Heart right ventricle (tissue), 16 donors: ENCODE measurements around the gene PAIP1. TPM values are rescaled to one million over a fixed set of nuclear protein-coding genes. Genes with fewer than 3 reads are reported as not detected.
A peak's percentile ranks its signal among the peaks of the same experiment; 100 is the strongest.
"Not testable (repeated sequence)": the region's sequence is repeated elsewhere in the genome, so short reads cannot be mapped to it uniquely, and the experiment has no call there.

Experiments used
- ATAC-seq, 8 donors: fragments of 200-7000 bp; cut with Tn5 transposase; one replicate each; pipeline ENCODE4 v1.9.1; 2020; ENCODE audit warnings: mild to moderate bottlenecking in 8 of 8, moderate library complexity in 8 of 8, moderate number of reproducible peaks in 1 of 8
- DNase-seq, 2 donors: peaks; one replicate each; pipeline ENCODE4 v3.0.0-alpha.2; 2020
- H3K27ac ChIP-seq, 10 donors: fragments of 200-600 bp; sonication (generic) in 2 of 10; one replicate each; pipeline versions ENCODE4 v1.5.0 to v1.8.0; 2020 to 2022; ENCODE audit warnings: mild to moderate bottlenecking in 3 of 10
- H3K27me3 ChIP-seq, 7 donors: fragments of 200-600 bp; one replicate each; pipeline ENCODE4 v1.8.0; 2021 to 2022; ENCODE audit warnings: mild to moderate bottlenecking in 2 of 7
- H3K36me3 ChIP-seq, 9 donors: fragments of 200-600 bp; sonication (generic) in 1 of 9; one replicate each; pipeline versions ENCODE4 v1.5.0 to v1.8.0; 2020 to 2022; ENCODE audit warnings: mild to moderate bottlenecking in 2 of 9
- H3K4me1 ChIP-seq, 9 donors: fragments of 200-600 bp; sonication (generic) in 1 of 9; one replicate each; pipeline versions ENCODE4 v1.5.0 to v1.8.0; 2020 to 2022; ENCODE audit warnings: mild to moderate bottlenecking in 4 of 9
- H3K4me3 ChIP-seq, 10 donors: fragments of 200-600 bp; sonication (generic) in 2 of 10; one replicate each; pipeline versions ENCODE4 v1.5.0 to v1.8.0; 2020 to 2022; ENCODE audit warnings: mild to moderate bottlenecking in 7 of 10, moderate library complexity in 2 of 10
- H3K9me3 ChIP-seq, 11 donors: fragments of 200-600 bp in 10 of 11; sonication (generic) in 2 of 11; one replicate each; pipeline versions ENCODE4 v1.5.0 to v1.8.0; 2013 to 2022; ENCODE audit warnings: mild to moderate bottlenecking in 2 of 11, control low read depth in 1 of 11, moderate library complexity in 1 of 11
- WGBS, 2 donors: extraction: QIAGEN DNeasy Blood & Tissue Kit; methylation state at CpG; one replicate each; pipeline ENCODE4 v1.1.7; 2013; ENCODE audit warnings: inconsistent platforms in 1 of 2; 5-methylcytosine and 5-hydroxymethylcytosine counted together
- intact Hi-C, 10 donors: fragments of 100-400 bp; cut with DNase I; formaldehyde crosslinking; loops; one replicate each; pipeline versions ENCODE4 v1.11.1 to v1.14.2; 2022
- polyA plus RNA-seq, 2 donors: library from polyadenylated mRNA; stranded (reverse); fragments of 200-250 nt; gene quantifications; one replicate each; pipeline ENCODE4 v1.2.3, GENCODE V29; 2013
- total RNA-seq, 10 donors: library from RNA; stranded (reverse); fragmentation: NEBNext Ultra II Directional in 3 of 10; extraction: Animal tissue kit (Norgen Biotek cat#: 25700) in 3 of 10; gene quantifications; one replicate each; pipeline versions ENCODE4 v1.2.1 to v1.2.4, GENCODE V29; 2021 to 2023
- TF ChIP-seq, protein P1 (sequence below), 9 donors: fragments of 200-600 bp; sonication (generic) in 2 of 9; IDR thresholded peaks; one replicate each; pipeline versions ENCODE4 v1.5.0 to v1.8.0; 2021 to 2022; ENCODE audit warnings: antibody characterized with exemption in 9 of 9, mild to moderate bottlenecking in 5 of 9, moderate library complexity in 1 of 9
- donor health status: Arrhythmogenic right ventricular cardiomyopathy.
- donor health status: ischemic (EF 13 %, LVEDD 7.1; RV severe dilation, severe dysfunction).
- donor health status: healthy with polysubstance abuse.
- donor health status: DM: no; HTN: yes; CAD: no.
- donor health status: DM: no; HTN: no; CAD: no.
- donor health status: ischemic (EF 25% LVEDD 6.9; RV normal size, moderate dysfunction).
- donor health status: ischemic (EF 25% LVEDD 5.7; RV mildly dilated, moderate dysfunction).
- donor health status: healthy.
- donor health status: DM: yes; HTN: yes; CAD: no.
- donor health status: Ischemic cardiomyopathy.
- donor health status: ischemic (EF 35%, LVEDD 5.7; RV mildly dilated, moderate dysfunction).
- donor health status: nonischemic (EF 11% LVEDD 7.7; RV severe dilation, severe dysfunction).
- donor health status: DM: yes; HTN: yes; CAD: no.
- donor health status: PGD.
- donor health status: ischemic (EF 29% LVEDD 5.4; RV normal size, mild dysfunction).
- donor health status: nonischemic (EF 23%, LVEDD 6.1; RV moderate dilation, normal function).

PAIP1 gene
- total and polyA plus RNA-seq, 12 donors = 51.1 to 162 (median 133) TPM

DNA sequence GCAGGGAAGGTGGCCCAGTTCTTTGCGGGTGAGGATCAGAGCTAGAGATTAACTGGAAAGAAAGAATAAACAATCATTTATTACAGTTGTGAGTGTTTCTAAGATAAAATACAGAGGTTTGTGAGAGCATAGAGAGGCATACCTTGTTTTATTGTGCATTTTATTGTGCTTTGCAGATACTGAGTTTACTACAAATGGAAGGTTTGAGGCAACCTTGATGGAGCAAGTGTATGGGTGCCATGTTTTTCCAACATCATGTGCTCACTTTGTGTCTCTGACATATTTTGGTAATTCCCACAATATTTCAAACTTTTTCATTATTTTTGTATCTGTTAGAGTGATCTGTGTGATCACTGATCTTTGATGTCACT lies 41.2 kb downstream of the PAIP1 start:
- WGBS, 2 donors = 33 to 41% methylated on average over 1 of the region's 1 CpG
- no peak for DNase-seq
- no peaks in the 10 kb centered on the region for H3K36me3 ChIP-seq
- peaks cover 0 to 21% (median 16%) of the 10 kb centered on the region in 9 donors for H3K4me1 ChIP-seq
- no peaks in the 10 kb centered on the region for H3K27me3 ChIP-seq
- H3K9me3 ChIP-seq = no peaks in the 10 kb centered on the region
- peak overlapping the region; percentile 52 to 91 (median 88) for H3K27ac ChIP-seq
- intact Hi-C loops = loop anchor here in 3 of 10 donors (1.0 to 10.0 kb wide), 4 partner anchors 31 to 201 kb away; partner anchors contain the start of genes HMGCS1 (in 1 of the 3), PAIP1 (in 1 of the 3) and TMEM267 (in 1 of the 3)
- peak overlapping the region; percentile 43 to 81 (median 65) for H3K4me3 ChIP-seq
- no peak for ATAC-seq
- TF ChIP-seq, protein P1, sequence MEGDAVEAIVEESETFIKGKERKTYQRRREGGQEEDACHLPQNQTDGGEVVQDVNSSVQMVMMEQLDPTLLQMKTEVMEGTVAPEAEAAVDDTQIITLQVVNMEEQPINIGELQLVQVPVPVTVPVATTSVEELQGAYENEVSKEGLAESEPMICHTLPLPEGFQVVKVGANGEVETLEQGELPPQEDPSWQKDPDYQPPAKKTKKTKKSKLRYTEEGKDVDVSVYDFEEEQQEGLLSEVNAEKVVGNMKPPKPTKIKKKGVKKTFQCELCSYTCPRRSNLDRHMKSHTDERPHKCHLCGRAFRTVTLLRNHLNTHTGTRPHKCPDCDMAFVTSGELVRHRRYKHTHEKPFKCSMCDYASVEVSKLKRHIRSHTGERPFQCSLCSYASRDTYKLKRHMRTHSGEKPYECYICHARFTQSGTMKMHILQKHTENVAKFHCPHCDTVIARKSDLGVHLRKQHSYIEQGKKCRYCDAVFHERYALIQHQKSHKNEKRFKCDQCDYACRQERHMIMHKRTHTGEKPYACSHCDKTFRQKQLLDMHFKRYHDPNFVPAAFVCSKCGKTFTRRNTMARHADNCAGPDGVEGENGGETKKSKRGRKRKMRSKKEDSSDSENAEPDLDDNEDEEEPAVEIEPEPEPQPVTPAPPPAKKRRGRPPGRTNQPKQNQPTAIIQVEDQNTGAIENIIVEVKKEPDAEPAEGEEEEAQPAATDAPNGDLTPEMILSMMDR (IDR thresholded peaks at IDR 0.05) = no peak

DNA sequence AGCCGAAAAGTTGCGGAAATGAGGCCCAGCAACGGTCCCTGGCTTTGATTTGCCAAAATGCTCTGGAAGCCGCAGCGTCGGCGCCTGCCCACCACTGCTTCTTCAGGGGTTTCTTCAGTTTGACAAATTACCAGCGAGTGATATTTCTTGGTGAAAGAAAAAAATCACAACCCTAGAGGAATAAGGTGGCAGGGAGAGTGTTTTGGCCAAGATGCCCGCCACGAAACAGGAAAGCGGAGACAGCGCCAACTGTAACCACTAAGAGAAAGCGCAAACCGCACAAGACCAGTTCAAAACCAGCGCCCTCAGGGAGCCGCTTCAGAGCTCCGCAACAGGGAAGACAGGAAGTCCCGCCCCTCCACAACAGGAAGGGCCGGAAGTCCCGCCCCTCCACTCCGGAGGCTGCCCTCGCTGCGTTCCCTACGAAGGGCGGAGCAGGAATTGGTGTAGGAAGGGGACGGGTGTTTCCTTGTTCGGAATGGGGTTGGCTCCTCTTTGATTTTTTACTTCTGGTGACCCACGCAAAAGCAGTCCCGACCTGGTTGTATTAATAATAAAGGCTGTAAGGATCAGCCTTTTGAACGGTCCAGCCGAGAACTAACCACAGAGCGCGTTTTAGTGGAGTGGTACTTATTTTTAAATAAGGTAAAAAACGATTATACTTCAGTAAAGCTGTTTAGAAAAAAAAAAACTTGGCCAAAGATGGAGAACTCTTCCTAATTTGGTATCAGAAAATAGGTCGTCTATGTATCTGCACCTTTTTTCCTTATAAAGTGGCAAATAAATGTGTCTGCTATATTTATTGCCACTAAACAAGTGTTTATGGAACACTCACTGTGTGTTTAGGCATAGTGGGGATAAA lies 41.8 kb downstream of the PAIP1 start, which contains the start of gene C5orf34:
TSS of gene C5orf34 (minus strand) at position 333 of the 862 bp plus-strand sequence. CDS start 5,809 bp downstream, outside the sequence.
- Histone ChIP-seq H3K9me3 (no peaks in the 10 kb centered on the region), H3K27me3 (no peaks in the 10 kb centered on the region), H3K27ac (peak within 1 kb of the TSS; percentile 52 to 91 (median 88)), H3K4me3 (peak within 1 kb of the TSS; percentile 43 to 81 (median 65)), H3K36me3 (no peaks in the 10 kb centered on the region), H3K4me1 (peaks cover 0 to 21% (median 16%) of the 10 kb centered on the region in 9 donors)
- peak; percentile 97 for DNase-seq
- ATAC-seq = peak; percentile 99 to 100 (median 100)
- intact Hi-C loops = loop anchor here in 3 of 10 donors (1.0 to 10.0 kb wide), 4 partner anchors 30 to 200 kb away; partner anchors contain the start of genes HMGCS1 (in 1 of the 3), PAIP1 (in 1 of the 3) and TMEM267 (in 1 of the 3)
- TF ChIP-seq, protein P1 (IDR thresholded peaks at IDR 0.05) = peak in 2 of 9 donors; percentile 4 to 21
- 0 to 1% methylated on average over 35 of the region's 35 CpGs for whole genome bisulfite sequencing, 2 donors

GRCh38 chr5:43514471-43514815 lies 42.4 kb downstream of the PAIP1 start:
- Histone ChIP-seq H3K27ac (peak overlapping the region in 9 of 10 donors; percentile 79 to 91 (median 89)), H3K36me3 (no peaks in the 10 kb centered on the region), H3K4me1 (peaks cover 0 to 21% (median 16%) of the 10 kb centered on the region in 9 donors), H3K27me3 (no peaks in the 10 kb centered on the region), H3K4me3 (peak overlapping the region; percentile 43 to 81 (median 65)), H3K9me3 (no peaks in the 10 kb centered on the region)
- peak in 5 of 8 donors; percentile 1 to 42 (median 15) for ATAC-seq
- TF ChIP-seq, protein P1 (IDR thresholded peaks at IDR 0.05) = no peak
- intact Hi-C loops = loop anchor here in 3 of 10 donors (2.0 to 10.0 kb wide), 2 partner anchors 30 to 200 kb away; partner anchors contain the start of gene HMGCS1 (in 1 of the 3)
- no peak for DNase-seq
- WGBS, 2 donors = 1% methylated on average over 6 of the region's 6 CpGs

DNA sequence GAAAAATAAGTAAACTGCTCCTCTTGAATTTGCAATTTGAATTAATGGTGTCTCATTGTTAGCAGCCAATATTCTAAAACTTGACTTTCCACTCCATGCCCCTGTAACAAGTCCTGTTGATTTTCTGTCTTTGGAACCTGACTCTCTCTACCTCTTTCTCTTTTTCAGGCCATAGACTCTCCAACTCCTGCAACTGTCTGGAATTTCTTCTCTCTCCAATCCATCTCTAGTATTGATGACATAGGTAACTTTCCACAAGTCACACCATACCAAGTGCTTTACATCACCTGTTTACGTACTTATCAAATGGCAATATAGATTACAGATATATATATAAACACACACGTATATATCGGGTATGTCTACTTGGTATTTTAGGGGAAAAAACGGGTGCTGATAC lies 42.9 kb downstream of the PAIP1 start:
- H3K27me3 ChIP-seq = no peaks in the 10 kb centered on the region
- WGBS, 2 donors = 16 to 20% methylated on average over 4 of the region's 4 CpGs
- intact Hi-C loops = loop anchor here in 3 of 10 donors (2.0 to 10.0 kb wide), 2 partner anchors 29 to 199 kb away; partner anchors contain the start of gene HMGCS1 (in 1 of the 3)
- DNase-seq (no peak), ATAC-seq (no peak)
- peaks cover 0 to 21% (median 16%) of the 10 kb centered on the region in 9 donors for H3K4me1 ChIP-seq
- peak overlapping the region in 8 of 10 donors; percentile 50 to 81 (median 66) for H3K4me3 ChIP-seq
- H3K36me3 ChIP-seq = no peaks in the 10 kb centered on the region
- TF ChIP-seq, protein P1 (IDR thresholded peaks at IDR 0.05) = no peak
- H3K9me3 ChIP-seq = no peaks in the 10 kb centered on the region
- H3K27ac ChIP-seq = peak overlapping the region in 1 of 10 donors; percentile 89

- not testable (repeated sequence) for ATAC-seq, H3K4me3 ChIP-seq, H3K9me3 ChIP-seq, H3K36me3 ChIP-seq, H3K27me3 ChIP-seq, DNase-seq, H3K27ac ChIP-seq
- intact Hi-C loops = loop anchor here in 1 of 10 donors (10.0 kb wide), 1 partner anchor 196 kb away; the partner anchor contains the start of gene HMGCS1
- WGBS, 2 donors = 94% methylated on average over 26 to 35 of the region's 36 CpGs
- H3K4me1 ChIP-seq = peaks cover 0 to 21% (median 16%) of the 10 kb centered on the region in 9 donors
These were observed 45.8 kb downstream of the PAIP1 start for GRCh38 chr5:43511062-43511461.
